ENCODE measurements around the gene GPX3. TPM values are rescaled to one million over a fixed set of nuclear protein-coding genes. Genes with fewer than 3 reads are reported as not detected.

Gene GPX3
- total RNA-seq, 2 donors from 2014 or later = not detected

GRCh38 chr5:151021746-151022145 is 1.4 kb downstream of the GPX3 start:
- no peaks in the 10 kb centered on the region for H3K9me3 Mint-ChIP-seq
- no peak overlapping the region for H3K4me3 Mint-ChIP-seq
- no peak overlapping the region for H3K27ac Mint-ChIP-seq

GRCh38 chr5:151022511-151023018 is 2.2 kb downstream of the GPX3 start:
- Mint-ChIP-seq H3K27ac (no peak overlapping the region), H3K27me3 (peaks cover 0 to 3% of the 10 kb centered on the region in 2 donors), H3K4me1 (ENCODE audit: low read depth in 2 of 2) (peaks cover 15 to 21% of the 10 kb centered on the region in 2 donors), H3K4me3 (no peak overlapping the region), H3K36me3 (no peaks in the 10 kb centered on the region), H3K9me3 (no peaks in the 10 kb centered on the region)
- DNase-seq (ENCODE audit: low spot score) (no peak), ATAC-seq (no peak)

More at GRCh38 chr5:151021746-151022145, 1.4 kb downstream of the GPX3 start:
- ATAC-seq = no peak
- peaks cover 0 to 3% of the 10 kb centered on the region in 2 donors for H3K27me3 Mint-ChIP-seq
- DNase-seq (ENCODE audit: low spot score) = no peak
- peaks cover 15 to 21% of the 10 kb centered on the region in 2 donors for H3K4me1 Mint-ChIP-seq (ENCODE audit: low read depth in 2 of 2)
- H3K36me3 Mint-ChIP-seq = no peaks in the 10 kb centered on the region

GRCh38 chr5:151023047-151023615 is 2.7 kb downstream of the GPX3 start:
- Mint-ChIP-seq H3K27me3 (peaks cover 0 to 3% of the 10 kb centered on the region in 2 donors), H3K4me1 (ENCODE audit: low read depth in 2 of 2) (peaks cover 15 to 21% of the 10 kb centered on the region in 2 donors), H3K4me3 (no peak overlapping the region), H3K36me3 (no peaks in the 10 kb centered on the region), H3K9me3 (no peaks in the 10 kb centered on the region), H3K27ac (no peak overlapping the region)
- ATAC-seq (no peak), DNase-seq (ENCODE audit: low spot score) (no peak)

GRCh38 chr5:151023651-151024050 is 3.3 kb downstream of the GPX3 start:
- peaks cover 15 to 21% of the 10 kb centered on the region in 2 donors for H3K4me1 Mint-ChIP-seq (ENCODE audit: low read depth in 2 of 2)
- no peak for ATAC-seq
- H3K9me3 Mint-ChIP-seq = no peaks in the 10 kb centered on the region
- DNase-seq (ENCODE audit: low spot score) = no peak
- H3K27ac Mint-ChIP-seq = no peak overlapping the region
- H3K36me3 Mint-ChIP-seq = no peaks in the 10 kb centered on the region
- H3K27me3 Mint-ChIP-seq = peaks cover 0 to 3% of the 10 kb centered on the region in 2 donors
- H3K4me3 Mint-ChIP-seq = no peak overlapping the region

GRCh38 chr5:151024440-151025249 is 4.3 kb downstream of the GPX3 start:
- Mint-ChIP-seq H3K27ac (no peak overlapping the region), H3K36me3 (no peaks in the 10 kb centered on the region), H3K27me3 (peaks cover 0 to 3% of the 10 kb centered on the region in 2 donors), H3K4me3 (no peak overlapping the region), H3K9me3 (no peaks in the 10 kb centered on the region), H3K4me1 (ENCODE audit: low read depth in 2 of 2) (peaks cover 15 to 16% of the 10 kb centered on the region in 2 donors)
- ATAC-seq = no peak
- DNase-seq (ENCODE audit: low spot score) = no peak

GRCh38 chr5:151025250-151025606 is 4.8 kb downstream of the GPX3 start:
- no peak for ATAC-seq
- Mint-ChIP-seq H3K27ac (no peak overlapping the region), H3K9me3 (no peaks in the 10 kb centered on the region), H3K4me1 (ENCODE audit: low read depth in 2 of 2) (peaks cover 14% of the 10 kb centered on the region in 2 donors), H3K36me3 (no peaks in the 10 kb centered on the region), H3K27me3 (peaks cover 0 to 3% of the 10 kb centered on the region in 2 donors), H3K4me3 (no peak overlapping the region)
- no peak for DNase-seq (ENCODE audit: low spot score)

GRCh38 chr5:151026088-151026487 is 5.7 kb downstream of the GPX3 start:
- no peak for DNase-seq (ENCODE audit: low spot score)
- Mint-ChIP-seq H3K4me1 (ENCODE audit: low read depth in 2 of 2) (peaks cover 6 to 8% of the 10 kb centered on the region in 2 donors), H3K4me3 (no peak overlapping the region), H3K9me3 (no peaks in the 10 kb centered on the region), H3K27ac (no peak overlapping the region), H3K27me3 (no peaks in the 10 kb centered on the region), H3K36me3 (no peaks in the 10 kb centered on the region)
- ATAC-seq = no peak

- H3K27ac Mint-ChIP-seq = no peak overlapping the region
- H3K4me1 Mint-ChIP-seq (ENCODE audit: low read depth in 2 of 2) = peaks cover 5 to 7% of the 10 kb centered on the region in 2 donors
- ATAC-seq = no peak
- no peaks in the 10 kb centered on the region for H3K9me3 Mint-ChIP-seq
- no peak overlapping the region for H3K4me3 Mint-ChIP-seq
- no peaks in the 10 kb centered on the region for H3K27me3 Mint-ChIP-seq
- DNase-seq (ENCODE audit: low spot score) = no peak
- peaks cover 2% of the 10 kb centered on the region for H3K36me3 Mint-ChIP-seq
Measured at GRCh38 chr5:151026679-151027078, 6.3 kb downstream of the GPX3 start.

GRCh38 chr5:151027961-151028479 is 7.6 kb downstream of the GPX3 start:
- H3K4me1 Mint-ChIP-seq (ENCODE audit: low read depth in 2 of 2) = peaks cover 5 to 6% of the 10 kb centered on the region in 2 donors
- no peaks in the 10 kb centered on the region for H3K9me3 Mint-ChIP-seq
- no peaks in the 10 kb centered on the region for H3K27me3 Mint-ChIP-seq
- ATAC-seq (no peak), DNase-seq (ENCODE audit: low spot score) (no peak)
- no peak overlapping the region for H3K4me3 Mint-ChIP-seq
- H3K36me3 Mint-ChIP-seq = peaks cover 13% of the 10 kb centered on the region
- no peak overlapping the region for H3K27ac Mint-ChIP-seq

- Mint-ChIP-seq H3K4me3 (no peak overlapping the region), H3K36me3 (peaks cover 13% of the 10 kb centered on the region), H3K27me3 (no peaks in the 10 kb centered on the region), H3K27ac (no peak overlapping the region), H3K4me1 (ENCODE audit: low read depth in 2 of 2) (peaks cover 5 to 6% of the 10 kb centered on the region in 2 donors), H3K9me3 (no peaks in the 10 kb centered on the region)
- no peak for DNase-seq (ENCODE audit: low spot score)
- no peak for ATAC-seq
Measured at GRCh38 chr5:151028717-151029116, 8.3 kb downstream of the GPX3 start.

- Mint-ChIP-seq H3K27ac (no peak overlapping the region), H3K27me3 (no peaks in the 10 kb centered on the region), H3K4me1 (ENCODE audit: low read depth in 2 of 2) (peaks cover 5 to 13% of the 10 kb centered on the region in 2 donors), H3K9me3 (no peaks in the 10 kb centered on the region), H3K36me3 (peaks cover 20% of the 10 kb centered on the region), H3K4me3 (no peak overlapping the region)
- ATAC-seq (no peak), DNase-seq (ENCODE audit: low spot score) (no peak)
Measured at GRCh38 chr5:151029179-151030055, 9.0 kb downstream of the GPX3 start.

GRCh38 chr5:151030056-151030336 is 9.6 kb downstream of the GPX3 start:
- Mint-ChIP-seq H3K4me3 (no peak overlapping the region), H3K36me3 (peaks cover 22% of the 10 kb centered on the region), H3K27ac (no peak overlapping the region), H3K9me3 (no peaks in the 10 kb centered on the region), H3K27me3 (no peaks in the 10 kb centered on the region), H3K4me1 (ENCODE audit: low read depth in 2 of 2) (peaks cover 0 to 10% of the 10 kb centered on the region in 2 donors)
- no peak for ATAC-seq
- no peak for DNase-seq (ENCODE audit: low spot score)

GRCh38 chr5:151030379-151030778 is 10.0 kb downstream of the GPX3 start:
- DNase-seq (ENCODE audit: low spot score) = no peak
- Mint-ChIP-seq H3K27ac (no peak overlapping the region), H3K9me3 (no peaks in the 10 kb centered on the region), H3K27me3 (no peaks in the 10 kb centered on the region), H3K4me1 (ENCODE audit: low read depth in 2 of 2) (peaks cover 0 to 10% of the 10 kb centered on the region in 2 donors), H3K4me3 (no peak overlapping the region), H3K36me3 (peaks cover 22% of the 10 kb centered on the region)
- ATAC-seq = no peak
